Adrenal gland (tissue), 12 donors: ENCODE results near the gene SMIM44. TPM values are rescaled to one million over a fixed set of nuclear protein-coding genes. Genes with fewer than 3 reads are reported as not detected.

Experiments used
- DNase-seq, 7 donors: peaks; one replicate each; pipeline ENCODE4 v3.0.0-alpha.2; 2019 to 2020
- H3K27ac ChIP-seq, 5 donors: fragments of 200-600 bp; sonication (generic) in 4 of 5; 1 replicate in 3 of 5; 2 replicates in 2 of 5; pipeline versions ENCODE4 v1.5.1 to v1.8.0; 2016 to 2020; ENCODE audit warnings: mild to moderate bottlenecking in 1 of 5
- H3K27me3 ChIP-seq: fragments of 200-600 bp; 2 replicates; pipeline ENCODE4 v1.8.0; 2021
- H3K36me3 ChIP-seq, 2 donors: fragments of 200-600 bp; replicated peaks in 1 of 2; 1 replicate in 1 of 2; 2 replicates in 1 of 2; pipeline versions ENCODE4 v1.5.1 to v1.8.0; 2018 to 2022
- H3K4me1 ChIP-seq, 2 donors: fragments of 200-600 bp; replicated peaks in 1 of 2; 1 replicate in 1 of 2; 2 replicates in 1 of 2; pipeline versions ENCODE4 v1.5.1 to v1.8.0; 2018 to 2021
- H3K4me3 ChIP-seq, 4 donors: fragments of 200-600 bp; sonication (generic) in 3 of 4; one replicate each; pipeline ENCODE4 v1.5.1; 2016 to 2018
- H3K9me3 ChIP-seq, 3 donors: fragments of 200-600 bp; sonication (generic) in 1 of 3; replicated peaks in 1 of 3; 1 replicate in 2 of 3; 2 replicates in 1 of 3; pipeline versions ENCODE4 v1.5.1 to v1.8.0; 2016 to 2021
- CTCF ChIP-seq, 6 experiments: fragments of 450-650 bp in 4 of 6; fragments of 200-600 bp in 2 of 6; sonication (generic) in 1 of 6; IDR thresholded peaks; 1 replicate in 5 of 6; 2 replicates in 1 of 6; pipeline versions ENCODE4 v1.5.1 to v1.8.0; 2016 to 2021; ENCODE audit warnings: antibody characterized with exemption in 6 of 6, mild to moderate bottlenecking in 2 of 6, moderate library complexity in 1 of 6
- POLR2A ChIP-seq, 2 donors: fragments of 450-650 bp; IDR thresholded peaks; one replicate each; pipeline ENCODE4 v1.6.1; 2017; ENCODE audit warnings: antibody characterized with exemption in 2 of 2, mild to moderate bottlenecking in 2 of 2, moderate library complexity in 1 of 2
- WGBS, 4 donors: extraction: QIAGEN DNeasy Blood & Tissue Kit in 2 of 4; methylation state at CpG; one replicate each; pipeline versions ENCODE4 v1.1.5 to v1.1.7; 2013 to 2017; 5-methylcytosine and 5-hydroxymethylcytosine counted together
- intact Hi-C, 2 donors: fragments of 100-400 bp; cut with DNase I; formaldehyde crosslinking; loops; one replicate each; pipeline versions ENCODE4 v1.14.1 to v1.15.0; 2022 to 2023
- polyA plus RNA-seq, 3 donors: library from polyadenylated mRNA; stranded (reverse); fragments of 200-250 nt in 2 of 3; fragments of 350-450 nt in 1 of 3; fragmentation: Illumina TruSeq in 1 of 3; extraction: RNeasy Lipid Tissue Mini Kit (QIAGEN cat#74804) in 1 of 3; gene quantifications; one replicate each; pipeline ENCODE4 v1.2.3, GENCODE V29; 2013 to 2014
- total RNA-seq, 9 donors: library from RNA; depleted of rRNA in 4 of 9; stranded (reverse); fragments of >200 nt in 4 of 9; fragments of 120-200 nt in 1 of 9; fragmentation: NEBNext Ultra II Directional in 1 of 9; extraction: Animal tissue kit (Norgen Biotek cat#: 25700) in 1 of 9; gene quantifications; one replicate each; pipeline versions ENCODE4 v1.1.0 to v1.2.4, GENCODE V29; 2013 to 2023
- donor health status: healthy with polysubstance abuse.
- donor health status: Bipolar disorder and iron deficiency.
- donor health status: DM: yes; HTN: yes; CAD: no.
- donor health status: DM: no; HTN: no; CAD: no.
- donor health status: DM: no; HTN: no; CAD: no.
- donor health status: DM: yes; HTN: yes; CAD: no.

Gene SMIM44
- total and polyA plus RNA-seq, 12 donors, result not detected

DNA sequence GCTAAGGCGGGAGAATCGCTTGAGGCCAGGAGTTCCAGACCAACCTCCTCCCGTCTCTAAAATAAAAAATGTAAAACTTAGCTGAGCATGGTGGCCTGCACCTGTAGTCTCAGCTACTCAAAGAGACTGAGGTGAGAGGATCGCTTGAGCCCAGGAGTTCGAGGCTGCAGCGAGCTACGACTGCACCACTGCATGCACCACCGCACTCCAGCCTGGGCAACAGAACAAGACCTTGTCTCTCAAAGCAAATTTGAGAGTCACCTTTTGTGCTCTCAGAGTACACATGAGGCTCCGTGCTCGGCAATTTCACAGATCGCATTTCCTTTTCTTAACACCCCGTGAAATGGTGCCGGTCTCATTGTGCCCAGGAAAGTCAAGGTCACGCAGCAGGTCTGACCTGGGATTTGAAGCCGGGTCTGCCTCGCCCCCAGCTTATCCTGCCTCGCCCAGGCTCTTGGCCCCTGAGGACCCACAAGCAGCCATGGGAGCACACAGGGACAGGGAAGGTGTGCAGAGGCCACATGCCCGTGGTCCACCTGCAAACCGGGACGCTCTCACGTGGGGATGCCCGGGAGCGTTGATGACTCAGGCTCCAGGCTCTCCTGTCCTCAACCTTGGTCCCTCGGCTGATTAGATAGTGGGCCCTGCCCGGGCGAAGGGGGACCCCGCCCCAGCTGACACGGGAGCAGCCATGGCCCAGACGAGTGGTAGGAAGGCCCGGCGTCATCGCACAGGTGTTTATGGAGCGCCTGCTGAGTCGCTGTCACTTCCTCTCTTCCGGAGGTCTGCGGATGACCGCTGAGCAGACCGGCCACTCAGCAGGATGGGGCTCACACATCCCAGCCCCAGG, 1.8 kb downstream of the SMIM44 start:
- WGBS, 4 donors, result 44 to 58% (median 51%) methylated on average over 9 to 38 of the region's 38 CpGs
- Histone ChIP-seq H3K27ac (no peak overlapping the region), H3K9me3 (no peaks in the 10 kb centered on the region), H3K36me3 (no peaks in the 10 kb centered on the region), H3K27me3 (peaks cover 14% of the 10 kb centered on the region), H3K4me3 (no peak overlapping the region), H3K4me1 (no peaks in the 10 kb centered on the region)
- DNase-seq, result peak in 4 of 7 donors; percentile 59 to 71 (median 67)
- no peak for TF ChIP-seq CTCF (IDR thresholded peaks at IDR 0.05)
- TF ChIP-seq POLR2A (IDR thresholded peaks at IDR 0.05), result no peak
- intact Hi-C loops, result no loop called here

GRCh38 chr19:3480383-3481091, 2.7 kb downstream of the SMIM44 start, which contains the start of gene SMIM24:
Gene SMIM24 (minus strand): TSS chr19:3480525. CDS start chr19:3480463, 62 bp downstream.
- Histone ChIP-seq H3K4me3 (no peak within 1 kb of the TSS), H3K9me3 (no peaks in the 10 kb centered on the region), H3K27ac (no peak within 1 kb of the TSS), H3K36me3 (no peaks in the 10 kb centered on the region), H3K4me1 (no peaks in the 10 kb centered on the region), H3K27me3 (peaks cover 14% of the 10 kb centered on the region)
- TF ChIP-seq POLR2A (IDR thresholded peaks at IDR 0.05), result no peak
- no peak for TF ChIP-seq CTCF (IDR thresholded peaks at IDR 0.05)
- whole genome bisulfite sequencing, 4 donors, result 45 to 70% (median 58%) methylated on average over 7 to 27 of the region's 27 CpGs
- intact Hi-C loops, result no loop called here
- no peak for DNase-seq

DNA sequence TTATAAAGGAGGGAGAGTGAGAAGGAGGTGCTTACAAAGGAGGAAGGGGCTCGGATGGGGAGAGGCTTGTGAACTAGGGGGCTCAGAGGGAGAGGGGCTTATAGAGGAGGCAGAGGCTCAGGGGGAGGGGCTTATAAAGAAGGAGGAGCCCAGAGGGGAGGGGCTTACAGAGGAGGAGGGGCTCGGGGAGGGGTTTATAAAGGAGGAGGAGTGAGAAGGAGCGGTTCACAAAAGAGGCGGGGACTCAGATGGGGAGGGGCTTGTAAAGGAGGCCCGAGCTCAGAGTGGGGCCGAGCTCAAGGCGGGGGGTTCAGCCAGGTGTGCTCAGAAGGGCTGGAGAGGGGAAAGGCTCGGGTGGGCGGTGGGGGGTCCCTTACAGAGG, 3.4 kb downstream of the SMIM44 start:
- Histone ChIP-seq H3K9me3 (no peaks in the 10 kb centered on the region), H3K4me1 (no peaks in the 10 kb centered on the region), H3K36me3 (no peaks in the 10 kb centered on the region), H3K27me3 (peaks cover 14% of the 10 kb centered on the region), H3K27ac (no peak overlapping the region), H3K4me3 (no peak overlapping the region)
- 27 to 52% (median 43%) methylated on average over 9 of the region's 9 CpGs for WGBS, 4 donors
- no peak for TF ChIP-seq CTCF (IDR thresholded peaks at IDR 0.05)
- no peak for TF ChIP-seq POLR2A (IDR thresholded peaks at IDR 0.05)
- intact Hi-C loops, result no loop called here
- no peak for DNase-seq

DNA sequence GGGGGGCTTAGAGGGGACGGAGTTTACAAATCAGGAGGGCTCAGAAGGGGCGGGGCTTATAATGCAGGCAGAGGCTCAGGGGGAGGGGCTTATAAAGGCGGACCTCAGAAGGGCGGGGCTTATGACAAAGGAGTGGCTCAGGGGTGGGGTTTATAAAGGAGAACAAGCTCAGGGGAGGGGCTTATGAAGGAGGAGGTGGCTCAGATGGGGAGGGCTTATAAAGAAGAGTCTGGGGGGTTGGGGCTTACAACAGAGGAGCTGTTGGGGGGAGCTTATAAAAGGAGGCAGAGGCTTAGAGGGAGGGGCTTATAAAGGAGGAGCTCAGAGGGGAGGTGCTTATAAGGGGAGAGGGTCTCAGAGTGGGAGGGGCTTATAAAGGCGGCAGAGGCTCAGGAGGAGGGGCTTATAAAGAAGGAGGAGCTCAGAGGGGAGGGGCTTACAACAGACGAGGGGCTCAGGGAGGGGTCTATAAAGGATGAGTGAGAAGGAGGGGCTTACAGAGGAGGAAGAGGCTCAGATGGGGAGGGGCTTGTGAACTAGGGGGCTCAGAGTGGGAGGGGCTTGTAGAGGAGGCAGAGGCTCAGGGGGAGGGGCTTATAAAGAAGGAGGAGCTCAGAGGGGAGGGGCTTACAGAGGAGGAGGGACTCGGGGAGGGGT, 3.9 kb downstream of the SMIM44 start:
- intact Hi-C loops, result no loop called here
- WGBS, 4 donors, result 26 to 38% (median 33%) methylated on average over 7 of the region's 7 CpGs
- TF ChIP-seq POLR2A (IDR thresholded peaks at IDR 0.05) (no peak), CTCF (IDR thresholded peaks at IDR 0.05) (no peak)
- H3K27ac ChIP-seq, result no peak overlapping the region
- no peaks in the 10 kb centered on the region for H3K4me1 ChIP-seq
- peaks cover 14% of the 10 kb centered on the region for H3K27me3 ChIP-seq
- no peaks in the 10 kb centered on the region for H3K36me3 ChIP-seq
- no peak for DNase-seq
- H3K4me3 ChIP-seq, result no peak overlapping the region
- H3K9me3 ChIP-seq, result no peaks in the 10 kb centered on the region
